HG02870 (cell line): ENCODE measurements around the gene CORO7.

Experiments used
- ATAC-seq: cut with Tn5 transposase; IDR thresholded peaks from one replicate; pipeline ENCODE4 v1.9.1; 2021; ENCODE audit warnings: mild to moderate bottlenecking, moderate library complexity; ENCODE audit not compliant: unreplicated experiment

The CORO7 gene

GRCh38 chr16:4426722-4427372, 10.5 kb upstream of the CORO7 start:
- no peak for ATAC-seq

GRCh38 chr16:4426021-4426684, 9.8 kb upstream of the CORO7 start:
- peak; percentile 24 for ATAC-seq

- ATAC-seq: peak; percentile 86
Observed at GRCh38 chr16:4425378-4426020, 9.1 kb upstream of the CORO7 start, which contains the start of gene DNAJA3. Gene DNAJA3, plus strand, starts transcription at chr16:4425868. Its CDS starts 14 bp downstream, at chr16:4425882.

GRCh38 chr16:4420505-4421105, 4.2 kb upstream of the CORO7 start:
- no peak for ATAC-seq

- ATAC-seq: no peak
Observed at GRCh38 chr16:4419402-4419959, 3.1 kb upstream of the CORO7 start.

- no peak for ATAC-seq
Observed at GRCh38 chr16:4415538-4416199, 727 bp downstream of the CORO7 start.

GRCh38 chr16:4414187-4414917, 2.0 kb downstream of the CORO7 start:
- peak; percentile 57 for ATAC-seq

GRCh38 chr16:4412854-4413253, 3.5 kb downstream of the CORO7 start:
- ATAC-seq: no peak

GRCh38 chr16:4412159-4412558, 4.2 kb downstream of the CORO7 start:
- no peak for ATAC-seq

GRCh38 chr16:4411684-4412083, 4.7 kb downstream of the CORO7 start:
- ATAC-seq: no peak

- no peak for ATAC-seq
Observed at GRCh38 chr16:4410335-4411075, 5.9 kb downstream of the CORO7 start.

- ATAC-seq: no peak
Observed at GRCh38 chr16:4409081-4409932, 7.1 kb downstream of the CORO7 start.

GRCh38 chr16:4408323-4408690, 8.1 kb downstream of the CORO7 start:
- ATAC-seq: no peak

GRCh38 chr16:4407543-4408322, 8.7 kb downstream of the CORO7 start:
- ATAC-seq: no peak

GRCh38 chr16:4404967-4405696, 11.3 kb downstream of the CORO7 start:
- no peak for ATAC-seq

GRCh38 chr16:4404247-4404966, 12.0 kb downstream of the CORO7 start:
- no peak for ATAC-seq
